Ishikawa (cell line): ENCODE results near the gene LIMK1.

Experiments
- CEBPB ChIP-seq: IDR thresholded peaks from 2 replicates; pipeline ENCODE4 v1.6.1; 2012
- CREB1 ChIP-seq: IDR thresholded peaks from 2 replicates; pipeline ENCODE4 v1.6.1; 2012; ENCODE audit warnings: low read depth
- EGR1 ChIP-seq: IDR thresholded peaks from 2 replicates; pipeline ENCODE4 v1.6.1; 2012
- EP300 ChIP-seq: IDR thresholded peaks from 2 replicates; pipeline ENCODE4 v1.6.1; 2012; ENCODE audit warnings: borderline replicate concordance
- FOXM1 ChIP-seq: IDR thresholded peaks from 2 replicates; pipeline ENCODE4 v1.6.1; 2012; ENCODE audit warnings: low read depth, borderline replicate concordance
- MAX ChIP-seq: IDR thresholded peaks from 2 replicates; pipeline ENCODE4 v1.6.1; 2012
- NFIC ChIP-seq: IDR thresholded peaks from 2 replicates; pipeline ENCODE4 v1.6.1; 2012
- RAD21 ChIP-seq: IDR thresholded peaks from 2 replicates; pipeline ENCODE4 v1.6.1; 2012; ENCODE audit warnings: low read depth
- TAF1 ChIP-seq: IDR thresholded peaks from 2 replicates; pipeline ENCODE4 v1.6.1; 2012; ENCODE audit warnings: low read depth, mild to moderate bottlenecking
- TCF12 ChIP-seq: IDR thresholded peaks from 2 replicates; pipeline ENCODE4 v1.6.1; 2012; ENCODE audit warnings: low read depth
- TEAD4 ChIP-seq: IDR thresholded peaks from 2 replicates; pipeline ENCODE4 v1.6.1; 2012
- YY1 ChIP-seq: IDR thresholded peaks from 2 replicates; pipeline ENCODE4 v1.6.1; 2012; ENCODE audit warnings: low read depth
- ZBTB7A ChIP-seq: IDR thresholded peaks from 2 replicates; pipeline ENCODE4 v1.6.1; 2012; ENCODE audit warnings: low read depth
- TF ChIP-seq, protein P1 (sequence below): IDR thresholded peaks from 2 replicates; pipeline ENCODE4 v1.6.1; 2012
- TF ChIP-seq, protein P2 (sequence below): IDR thresholded peaks from 2 replicates; pipeline ENCODE4 v1.6.1; 2012; ENCODE audit warnings: low read depth, mild to moderate bottlenecking

The LIMK1 gene

GRCh38 chr7:74153736-74154135, 70.1 kb downstream of the LIMK1 start:
- no peak for TF ChIP-seq CREB1
- TF ChIP-seq, protein P1, sequence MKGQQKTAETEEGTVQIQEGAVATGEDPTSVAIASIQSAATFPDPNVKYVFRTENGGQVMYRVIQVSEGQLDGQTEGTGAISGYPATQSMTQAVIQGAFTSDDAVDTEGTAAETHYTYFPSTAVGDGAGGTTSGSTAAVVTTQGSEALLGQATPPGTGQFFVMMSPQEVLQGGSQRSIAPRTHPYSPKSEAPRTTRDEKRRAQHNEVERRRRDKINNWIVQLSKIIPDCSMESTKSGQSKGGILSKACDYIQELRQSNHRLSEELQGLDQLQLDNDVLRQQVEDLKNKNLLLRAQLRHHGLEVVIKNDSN, result no peak
- TF ChIP-seq TCF12, result no peak
- no peak for TF ChIP-seq TAF1
- TF ChIP-seq YY1, result no peak
- no peak for TF ChIP-seq MAX
- no peak for TF ChIP-seq NFIC
- TF ChIP-seq EGR1, result no peak
- no peak for TF ChIP-seq FOXM1
- no peak for TF ChIP-seq EP300
- TF ChIP-seq CEBPB, result no peak
- no peak for TF ChIP-seq TEAD4
- TF ChIP-seq, protein P2, sequence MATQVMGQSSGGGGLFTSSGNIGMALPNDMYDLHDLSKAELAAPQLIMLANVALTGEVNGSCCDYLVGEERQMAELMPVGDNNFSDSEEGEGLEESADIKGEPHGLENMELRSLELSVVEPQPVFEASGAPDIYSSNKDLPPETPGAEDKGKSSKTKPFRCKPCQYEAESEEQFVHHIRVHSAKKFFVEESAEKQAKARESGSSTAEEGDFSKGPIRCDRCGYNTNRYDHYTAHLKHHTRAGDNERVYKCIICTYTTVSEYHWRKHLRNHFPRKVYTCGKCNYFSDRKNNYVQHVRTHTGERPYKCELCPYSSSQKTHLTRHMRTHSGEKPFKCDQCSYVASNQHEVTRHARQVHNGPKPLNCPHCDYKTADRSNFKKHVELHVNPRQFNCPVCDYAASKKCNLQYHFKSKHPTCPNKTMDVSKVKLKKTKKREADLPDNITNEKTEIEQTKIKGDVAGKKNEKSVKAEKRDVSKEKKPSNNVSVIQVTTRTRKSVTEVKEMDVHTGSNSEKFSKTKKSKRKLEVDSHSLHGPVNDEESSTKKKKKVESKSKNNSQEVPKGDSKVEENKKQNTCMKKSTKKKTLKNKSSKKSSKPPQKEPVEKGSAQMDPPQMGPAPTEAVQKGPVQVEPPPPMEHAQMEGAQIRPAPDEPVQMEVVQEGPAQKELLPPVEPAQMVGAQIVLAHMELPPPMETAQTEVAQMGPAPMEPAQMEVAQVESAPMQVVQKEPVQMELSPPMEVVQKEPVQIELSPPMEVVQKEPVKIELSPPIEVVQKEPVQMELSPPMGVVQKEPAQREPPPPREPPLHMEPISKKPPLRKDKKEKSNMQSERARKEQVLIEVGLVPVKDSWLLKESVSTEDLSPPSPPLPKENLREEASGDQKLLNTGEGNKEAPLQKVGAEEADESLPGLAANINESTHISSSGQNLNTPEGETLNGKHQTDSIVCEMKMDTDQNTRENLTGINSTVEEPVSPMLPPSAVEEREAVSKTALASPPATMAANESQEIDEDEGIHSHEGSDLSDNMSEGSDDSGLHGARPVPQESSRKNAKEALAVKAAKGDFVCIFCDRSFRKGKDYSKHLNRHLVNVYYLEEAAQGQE, result no peak
- no peak for TF ChIP-seq ZBTB7A
- TF ChIP-seq RAD21, result no peak

DNA sequence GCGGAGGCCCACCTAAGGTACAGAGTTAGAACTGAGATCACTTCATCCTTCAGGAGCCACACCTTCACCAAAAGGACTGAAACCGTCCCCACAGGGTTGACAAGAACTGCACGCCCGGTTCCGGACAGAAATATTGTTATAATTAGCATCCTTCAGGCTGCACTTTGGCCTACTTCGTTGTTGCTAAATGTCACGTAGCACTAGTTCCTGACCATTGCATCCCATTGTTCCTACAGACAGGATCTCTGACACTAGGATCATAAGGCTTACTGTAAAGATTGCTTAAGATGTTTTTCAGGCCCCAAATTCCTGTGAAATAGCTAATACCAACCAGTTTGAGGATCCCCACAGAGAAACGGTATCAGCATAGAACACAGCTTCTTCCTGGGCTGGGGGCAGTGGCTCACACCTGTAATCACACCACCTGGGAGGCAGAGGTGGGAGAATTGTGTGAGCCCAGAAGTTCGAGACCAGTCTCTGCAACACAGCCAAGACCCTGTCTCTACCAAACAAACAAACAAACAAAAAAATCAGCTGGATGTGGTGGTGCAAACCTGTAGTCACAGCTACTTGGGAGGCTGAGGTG, 72.3 kb downstream of the LIMK1 start:
- TF ChIP-seq TEAD4 (no peak), EP300 (no peak), CREB1 (no peak), MAX (no peak), FOXM1 (no peak), EGR1 (no peak), TCF12 (no peak), TAF1 (no peak), NFIC (no peak), CEBPB (no peak), ZBTB7A (no peak), RAD21 (no peak), YY1 (no peak)
- TF ChIP-seq, protein P2, result no peak
- TF ChIP-seq, protein P1, result no peak

- TF ChIP-seq NFIC, result no peak
- no peak for TF ChIP-seq EGR1
- no peak for TF ChIP-seq EP300
- TF ChIP-seq CEBPB, result no peak
- no peak for TF ChIP-seq TEAD4
- TF ChIP-seq ZBTB7A, result no peak
- no peak for TF ChIP-seq MAX
- no peak for TF ChIP-seq TAF1
- TF ChIP-seq, protein P1, result no peak
- no peak for TF ChIP-seq TCF12
- no peak for TF ChIP-seq CREB1
- TF ChIP-seq, protein P2, result no peak
- TF ChIP-seq RAD21, result no peak
- TF ChIP-seq FOXM1, result no peak
- no peak for TF ChIP-seq YY1
Measured at GRCh38 chr7:74157605-74158004, 74.0 kb downstream of the LIMK1 start.

GRCh38 chr7:74164985-74165456, 81.4 kb downstream of the LIMK1 start:
- peak; percentile 47; the same call in 1 of the 2 replicates for TF ChIP-seq RAD21
- TF ChIP-seq YY1, result no peak
